Measurements from ENCODE around the gene TXNDC8.

DNA sequence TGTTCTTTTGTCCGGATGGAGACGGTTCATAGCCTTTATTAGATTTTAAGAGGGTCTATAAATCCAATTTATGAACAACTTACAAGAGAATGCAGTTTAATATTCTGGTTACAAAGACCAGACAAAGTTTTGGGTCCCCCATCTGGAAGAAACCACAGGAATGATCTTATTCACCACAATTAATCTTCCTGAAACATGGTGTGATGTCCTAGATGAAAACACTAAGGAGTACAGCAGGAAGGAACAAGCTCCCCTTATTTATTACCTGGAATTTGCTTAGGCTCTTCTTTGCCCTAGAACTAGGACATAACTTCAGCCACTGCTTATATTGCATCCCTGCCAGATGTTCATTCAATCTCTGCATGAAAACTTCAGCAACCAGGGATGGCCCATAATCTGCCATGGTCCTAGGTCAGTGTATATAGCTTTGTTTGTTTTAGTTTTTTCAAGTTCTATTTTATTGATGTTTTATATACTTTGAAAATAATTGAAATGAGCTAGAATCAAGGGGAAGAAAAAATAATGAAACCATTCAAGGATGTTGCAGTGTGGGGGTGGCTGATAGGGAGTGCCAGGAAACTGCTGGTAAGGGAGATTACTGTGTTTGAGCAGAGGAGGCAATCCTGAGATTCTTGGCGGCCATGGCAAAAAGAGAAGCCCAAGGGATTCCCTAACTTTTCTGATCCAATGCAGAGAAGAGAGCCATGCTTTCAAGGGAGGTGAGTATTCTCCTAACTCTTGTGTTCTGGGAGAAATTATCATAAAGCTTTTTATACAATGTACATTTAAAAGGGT is 16.8 kb downstream of the TXNDC8 start:
- TF ChIP-seq GATA3 (IDR thresholded peaks at IDR 0.05; ENCODE audit: low read depth, low read length) (no peak), GATA2 (IDR thresholded peaks at IDR 0.05; ENCODE audit: low read depth, low read length) (no peak)

All from SH-SY5Y (cell line).